ENCODE results near the gene RADX. TPM values are rescaled to one million over a fixed set of nuclear protein-coding genes. Genes with fewer than 3 reads are reported as not detected.

RADX gene
- total RNA-seq, 2 donors from 2014 or later = 0.37 to 0.43 TPM

GRCh38 chrX:106670631-106671030 is 58.9 kb downstream of the RADX start:
- DNase-seq (ENCODE audit: low spot score) = no peak
- intact Hi-C loops (cut with DNase I) = no loop called here

- intact Hi-C loops (cut with DNase I) = no loop called here
- DNase-seq (ENCODE audit: low spot score) = no peak
Observed at GRCh38 chrX:106672527-106672926, 60.7 kb downstream of the RADX start.

DNA sequence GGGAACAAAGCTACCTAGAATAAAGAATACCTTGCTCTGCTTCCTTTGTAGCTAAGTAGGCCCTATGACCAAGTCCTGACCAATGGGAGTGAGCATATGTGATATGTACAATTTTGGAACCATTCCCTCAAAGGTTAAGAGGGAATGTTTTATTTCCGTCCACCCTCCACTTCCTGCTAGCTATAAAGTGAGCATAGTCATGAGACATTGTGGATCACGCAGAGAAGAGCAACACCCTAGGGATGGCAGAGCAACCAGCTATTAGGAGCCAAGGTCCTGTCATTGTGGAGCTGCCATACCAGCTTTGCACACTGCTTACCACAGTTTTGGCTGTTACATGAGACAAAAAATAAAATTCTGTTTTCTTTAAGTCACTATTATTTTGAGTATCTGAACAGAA is 68.9 kb downstream of the RADX start:
- DNase-seq (ENCODE audit: low spot score) = no peak
- intact Hi-C loops (cut with DNase I) = no loop called here

DNA sequence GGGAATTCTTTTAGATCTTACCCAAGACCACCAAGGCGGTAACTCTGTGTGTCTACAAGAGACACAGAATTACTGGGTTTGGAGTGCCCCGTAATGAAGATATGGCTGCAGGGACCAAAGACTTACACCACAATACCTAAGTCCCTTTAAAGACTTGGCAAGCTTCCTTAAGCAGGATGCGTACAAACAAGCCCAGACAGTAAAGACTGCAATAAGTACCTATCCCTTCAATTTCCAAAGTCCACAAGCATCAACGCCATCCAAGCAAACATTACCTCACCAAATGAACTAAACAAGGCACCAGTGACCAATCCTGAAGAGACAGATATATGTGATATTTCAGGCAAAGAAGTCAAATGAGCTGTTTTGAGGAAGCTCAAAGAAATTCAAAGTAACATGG is 72.4 kb downstream of the RADX start:
- no peak for DNase-seq (ENCODE audit: low spot score)
- intact Hi-C loops (cut with DNase I) = no loop called here

DNA sequence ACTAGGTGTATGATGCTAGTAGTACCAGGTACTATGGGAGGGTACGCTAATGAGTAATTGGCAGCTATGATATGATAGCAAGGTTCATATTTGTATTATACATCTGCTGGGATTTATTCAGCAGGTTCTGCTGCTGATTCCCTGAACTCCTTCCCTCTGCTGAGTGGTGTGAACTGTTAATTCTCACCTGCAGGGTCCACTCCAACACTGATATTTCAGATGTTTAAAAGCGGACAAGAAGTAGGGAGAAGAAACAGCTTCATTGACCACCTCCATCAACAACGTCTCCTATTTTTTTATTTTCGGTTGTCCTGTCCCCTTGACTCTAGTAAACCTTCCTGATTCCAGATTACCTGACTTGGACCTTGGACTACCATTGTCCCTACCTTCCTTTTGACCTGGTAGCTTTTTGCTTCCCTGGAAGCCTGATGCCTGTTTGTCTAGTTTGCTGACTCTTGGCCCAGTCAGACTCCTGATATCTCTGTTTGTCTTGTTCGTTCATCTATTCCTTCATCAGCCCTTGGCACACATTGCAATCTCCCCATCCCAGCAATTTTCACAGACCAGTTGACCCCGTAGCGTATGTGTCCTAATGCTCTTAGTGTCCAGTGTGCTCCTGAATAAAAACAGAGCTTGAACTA is 80.8 kb downstream of the RADX start:
- intact Hi-C loops (cut with DNase I) = no loop called here

GRCh38 chrX:106696502-106696901 is 84.7 kb downstream of the RADX start:
- no peak for DNase-seq (ENCODE audit: low spot score)
- intact Hi-C loops (cut with DNase I) = no loop called here

More for the DNA sequence above, 80.8 kb downstream of the RADX start:
- DNase-seq (ENCODE audit: low spot score) = no peak

GRCh38 chrX:106698693-106699092 is 86.9 kb downstream of the RADX start:
- DNase-seq (ENCODE audit: low spot score) = no peak
- intact Hi-C loops (cut with DNase I) = no loop called here

GRCh38 chrX:106702636-106703035 is 90.9 kb downstream of the RADX start:
- no peak for DNase-seq (ENCODE audit: low spot score)
- intact Hi-C loops (cut with DNase I) = no loop called here

GRCh38 chrX:106706466-106706865 is 94.7 kb downstream of the RADX start:
- no peak for DNase-seq (ENCODE audit: low spot score)
- intact Hi-C loops (cut with DNase I) = no loop called here

- DNase-seq (ENCODE audit: low spot score) = no peak
- intact Hi-C loops (cut with DNase I) = no loop called here
Observed at GRCh38 chrX:106707771-106708454, 96.1 kb downstream of the RADX start.

DNA sequence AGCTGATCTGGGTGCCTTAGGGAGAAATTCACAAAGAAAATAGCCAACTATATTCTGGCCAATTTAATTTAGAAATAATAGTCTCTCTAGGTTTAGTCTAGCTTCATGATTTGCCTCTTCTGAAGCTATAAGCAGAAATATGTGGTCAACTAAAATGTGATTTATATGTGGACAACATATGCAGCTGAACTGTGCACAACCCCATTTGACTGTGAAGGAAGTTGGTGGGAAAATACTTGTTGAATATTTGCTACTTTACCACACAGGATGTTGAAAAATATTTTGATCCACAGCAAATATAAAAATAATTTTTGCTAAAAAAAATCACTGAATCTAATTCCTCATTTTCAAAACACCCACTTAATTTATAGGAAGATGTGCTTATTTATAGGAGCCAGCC is 99.0 kb downstream of the RADX start:
- DNase-seq (ENCODE audit: low spot score) = no peak
- intact Hi-C loops (cut with DNase I) = no loop called here

- DNase-seq (ENCODE audit: low spot score) = no peak
- intact Hi-C loops (cut with DNase I) = no loop called here
Observed at GRCh38 chrX:106711375-106711774, 99.6 kb downstream of the RADX start.

DNA sequence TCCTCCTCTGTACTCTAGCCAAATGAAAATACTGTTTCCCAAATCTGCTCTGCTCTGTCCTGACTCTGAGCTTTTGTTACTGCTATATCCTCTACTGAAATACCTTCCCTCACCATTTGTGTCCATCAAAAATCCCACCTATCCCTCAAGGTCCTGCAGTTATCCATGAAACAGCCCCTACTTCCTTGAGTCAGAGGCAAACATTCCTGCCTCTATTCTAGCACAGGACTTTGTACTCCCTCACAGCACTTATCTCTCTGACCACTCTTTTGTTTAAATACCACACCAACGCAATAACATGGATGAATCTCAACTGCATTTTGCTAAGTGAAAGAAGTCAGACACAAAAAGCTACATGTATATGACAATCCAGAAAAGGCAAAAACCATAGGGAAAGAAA is 104.2 kb downstream of the RADX start:
- DNase-seq (ENCODE audit: low spot score) = no peak
- intact Hi-C loops (cut with DNase I) = loop anchor here in 1 of 2 donors (5.0 kb wide), 1 partner anchor 1491 kb away; no protein-coding TSS in a partner anchor

DNA sequence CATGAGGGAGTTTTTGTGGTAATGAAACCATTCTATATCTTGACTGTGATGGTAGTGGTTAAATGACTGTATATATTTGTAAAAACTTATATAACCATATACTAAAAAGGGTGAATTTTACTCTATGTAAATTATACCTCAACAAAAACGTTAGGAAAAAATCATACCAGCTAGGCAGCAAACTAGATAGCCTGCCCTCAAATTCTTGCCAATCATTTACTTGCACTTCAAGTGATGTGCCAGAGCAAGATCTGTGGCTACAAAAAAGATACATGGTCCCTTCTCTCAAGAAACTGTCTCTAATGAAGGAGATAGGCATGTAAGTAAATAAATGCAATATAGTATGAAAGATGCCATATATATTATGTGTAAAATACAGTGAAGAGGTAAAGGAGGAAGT is 104.7 kb downstream of the RADX start:
- intact Hi-C loops (cut with DNase I) = loop anchor here in 1 of 2 donors (5.0 kb wide), 1 partner anchor 1491 kb away; no protein-coding TSS in a partner anchor
- no peak for DNase-seq (ENCODE audit: low spot score)

GRCh38 chrX:106718709-106719108 is 106.9 kb downstream of the RADX start:
- intact Hi-C loops (cut with DNase I) = loop anchor here in 1 of 2 donors (5.0 kb wide), 1 partner anchor 1489 kb away; no protein-coding TSS in a partner anchor
- DNase-seq (ENCODE audit: low spot score) = no peak

DNA sequence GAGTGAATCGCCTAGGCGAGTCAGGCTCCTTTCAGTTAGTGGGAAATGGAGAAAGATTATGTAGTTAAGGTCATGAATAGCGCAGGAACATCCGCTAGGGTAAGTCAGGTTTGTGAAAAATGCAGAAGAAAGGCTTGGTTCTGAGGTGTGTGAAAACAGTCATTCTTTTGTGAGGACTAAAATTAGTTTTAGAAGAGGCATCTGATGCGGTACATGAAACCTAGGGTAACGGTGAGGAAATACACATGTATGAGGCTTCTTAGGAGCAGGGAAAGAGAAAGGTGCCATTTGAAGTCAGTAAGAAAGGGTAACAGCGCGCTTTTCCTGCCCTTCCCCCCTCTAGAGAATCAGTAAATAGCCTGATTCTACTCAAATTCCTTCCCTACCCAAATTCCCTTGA is 114.2 kb downstream of the RADX start:
- intact Hi-C loops (cut with DNase I) = no loop called here
- DNase-seq (ENCODE audit: low spot score) = no peak

GRCh38 chrX:106726485-106727437 is 115.0 kb downstream of the RADX start, which contains the start of gene RNF128:
Gene RNF128, plus strand, starts transcription at chrX:106726701. Its CDS starts 213 bp downstream, at chrX:106726914.
- intact Hi-C loops (cut with DNase I) = no loop called here
- DNase-seq (ENCODE audit: low spot score) = peak; percentile 80

- intact Hi-C loops (cut with DNase I) = no loop called here
- DNase-seq (ENCODE audit: low spot score) = no peak
Observed at GRCh38 chrX:106728337-106728736, 116.6 kb downstream of the RADX start.

All from posterior vena cava (tissue), 2 donors.